ENCODE results near the gene GRIP2. TPM values are rescaled to one million over a fixed set of nuclear protein-coding genes. Genes with fewer than 3 reads are reported as not detected.
A peak's percentile ranks its signal among the peaks of the same experiment; 100 is the strongest.

GRIP2 gene
- total RNA-seq, 2 experiments from 2014 or later: not detected

DNA sequence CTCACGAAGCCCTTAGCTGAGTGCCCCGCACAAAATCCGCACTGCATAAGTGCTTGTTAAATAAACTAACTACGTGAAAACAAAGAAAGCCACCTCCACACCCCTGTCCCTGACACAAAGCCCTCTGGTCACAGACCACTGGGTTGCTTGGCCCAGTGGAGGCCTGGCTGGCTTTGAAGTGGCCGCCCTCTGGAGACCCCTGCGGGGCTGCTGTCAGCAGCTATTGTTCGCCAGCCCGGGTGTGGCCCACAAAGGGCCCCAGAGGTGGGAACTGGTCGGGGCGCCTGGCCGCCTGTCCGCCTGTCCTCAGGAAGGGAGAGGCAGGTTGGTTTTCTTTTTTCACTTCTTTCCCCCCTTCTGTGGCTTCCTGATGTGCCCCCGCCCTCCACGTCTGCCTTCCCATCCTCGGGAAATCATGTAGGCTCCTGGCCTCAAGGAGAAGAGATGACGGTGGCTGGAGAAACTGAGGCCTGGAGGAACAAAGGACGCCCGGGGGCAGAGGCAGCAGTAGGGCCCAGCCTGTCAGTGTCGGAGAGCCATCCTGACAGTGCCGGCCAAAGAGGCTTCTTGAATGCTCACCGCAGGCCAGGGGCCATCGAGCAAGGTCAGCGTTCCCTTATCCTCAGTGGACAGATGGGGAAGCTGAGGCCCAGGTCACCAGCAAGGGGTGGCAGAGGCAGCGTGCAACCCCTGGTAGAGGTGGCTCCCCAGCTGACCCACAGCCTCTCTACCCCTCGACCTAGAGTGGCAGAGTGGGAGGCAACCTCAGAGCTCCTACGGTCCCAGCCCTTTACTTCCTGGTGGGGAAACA lies 76.6 kb downstream of the GRIP2 start:
- H3K4me1 ChIP-seq (ENCODE audit: insufficient read depth, low read length): no peaks in the 10 kb centered on the region
- Mint-ChIP-seq H3K4me1 (ENCODE audit: low read depth) (no peaks in the 10 kb centered on the region), H3K27me3 (no peaks in the 10 kb centered on the region), H3K36me3 (ENCODE audit: low read depth) (peaks cover 57% of the 10 kb centered on the region), H3K9me3 (no peaks in the 10 kb centered on the region), H3K27ac (no peak overlapping the region), H3K4me3 (no peak overlapping the region)
- TF ChIP-seq, protein P1, sequence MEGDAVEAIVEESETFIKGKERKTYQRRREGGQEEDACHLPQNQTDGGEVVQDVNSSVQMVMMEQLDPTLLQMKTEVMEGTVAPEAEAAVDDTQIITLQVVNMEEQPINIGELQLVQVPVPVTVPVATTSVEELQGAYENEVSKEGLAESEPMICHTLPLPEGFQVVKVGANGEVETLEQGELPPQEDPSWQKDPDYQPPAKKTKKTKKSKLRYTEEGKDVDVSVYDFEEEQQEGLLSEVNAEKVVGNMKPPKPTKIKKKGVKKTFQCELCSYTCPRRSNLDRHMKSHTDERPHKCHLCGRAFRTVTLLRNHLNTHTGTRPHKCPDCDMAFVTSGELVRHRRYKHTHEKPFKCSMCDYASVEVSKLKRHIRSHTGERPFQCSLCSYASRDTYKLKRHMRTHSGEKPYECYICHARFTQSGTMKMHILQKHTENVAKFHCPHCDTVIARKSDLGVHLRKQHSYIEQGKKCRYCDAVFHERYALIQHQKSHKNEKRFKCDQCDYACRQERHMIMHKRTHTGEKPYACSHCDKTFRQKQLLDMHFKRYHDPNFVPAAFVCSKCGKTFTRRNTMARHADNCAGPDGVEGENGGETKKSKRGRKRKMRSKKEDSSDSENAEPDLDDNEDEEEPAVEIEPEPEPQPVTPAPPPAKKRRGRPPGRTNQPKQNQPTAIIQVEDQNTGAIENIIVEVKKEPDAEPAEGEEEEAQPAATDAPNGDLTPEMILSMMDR (IDR thresholded peaks at IDR 0.05): no peak
- DNase-seq: no peak
- no peaks in the 10 kb centered on the region for H3K27me3 ChIP-seq (ENCODE audit: control insufficient read depth in 1 of 2, insufficient read depth in 2 of 2, low read length in 2 of 2)
- H3K4me3 ChIP-seq (ENCODE audit: low read length): no peak overlapping the region
- H3K36me3 ChIP-seq (ENCODE audit: insufficient read depth, low read length): peaks cover 84% of the 10 kb centered on the region
- intact Hi-C loops (cut with DNase I, micrococcal nuclease): loop anchor here in 1 of 2 experiments (10.0 kb wide), 1 partner anchor 809 kb away; no protein-coding TSS in a partner anchor
- no peak for ATAC-seq (ENCODE audit: poor library complexity)
- POLR2A ChIA-PET: no interaction called here
- no peaks in the 10 kb centered on the region for H3K9me3 ChIP-seq (ENCODE audit: control insufficient read depth in 1 of 2, insufficient read depth in 1 of 2, low read length in 2 of 2)
- CTCF ChIA-PET: interaction anchor here (2.9 kb wide), 1 partner anchor 61 kb away, joined by 15 read pairs; the partner anchor contains the start of gene SLC6A6
- no peak overlapping the region for H3K27ac ChIP-seq (ENCODE audit: low read depth in 1 of 2, low read length in 2 of 2)

DNA sequence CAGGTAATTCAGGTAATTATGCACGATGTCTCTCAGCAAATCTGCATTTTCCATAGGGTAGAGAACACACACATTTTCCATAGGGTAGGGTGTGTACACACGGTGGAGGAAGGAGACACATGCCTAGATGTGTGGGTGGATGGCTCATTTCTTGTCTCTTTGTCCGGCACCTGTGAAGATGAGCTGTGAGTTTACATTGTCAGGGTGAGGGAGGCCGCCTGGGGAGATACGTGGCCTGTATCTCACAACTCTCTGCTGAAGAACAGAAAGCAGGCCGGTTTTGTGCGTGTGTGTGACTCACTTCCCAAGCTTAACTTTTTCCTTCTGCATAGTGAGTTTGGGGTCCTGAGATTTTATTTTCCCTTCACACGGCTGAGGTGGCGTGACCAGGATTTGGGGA lies 77.4 kb downstream of the GRIP2 start:
- ATAC-seq (ENCODE audit: poor library complexity) (no peak), DNase-seq (no peak)
- H3K9me3 Mint-ChIP-seq: no peaks in the 10 kb centered on the region
- intact Hi-C loops (cut with DNase I, micrococcal nuclease): loop anchor here in 1 of 2 experiments (10.0 kb wide), 1 partner anchor 808 kb away; no protein-coding TSS in a partner anchor
- H3K27ac Mint-ChIP-seq: no peak overlapping the region
- Histone ChIP-seq H3K9me3 (ENCODE audit: control insufficient read depth in 1 of 2, insufficient read depth in 1 of 2, low read length in 2 of 2) (no peaks in the 10 kb centered on the region), H3K36me3 (ENCODE audit: insufficient read depth, low read length) (peaks cover 86% of the 10 kb centered on the region), H3K27ac (ENCODE audit: low read depth in 1 of 2, low read length in 2 of 2) (no peak overlapping the region), H3K4me1 (ENCODE audit: insufficient read depth, low read length) (no peaks in the 10 kb centered on the region), H3K4me3 (ENCODE audit: low read length) (no peak overlapping the region), H3K27me3 (ENCODE audit: control insufficient read depth in 1 of 2, insufficient read depth in 2 of 2, low read length in 2 of 2) (no peaks in the 10 kb centered on the region)
- POLR2A ChIA-PET: no interaction called here
- H3K27me3 Mint-ChIP-seq: no peaks in the 10 kb centered on the region
- no peaks in the 10 kb centered on the region for H3K4me1 Mint-ChIP-seq (ENCODE audit: low read depth)
- H3K4me3 Mint-ChIP-seq: no peak overlapping the region
- peaks cover 55% of the 10 kb centered on the region for H3K36me3 Mint-ChIP-seq (ENCODE audit: low read depth)
- TF ChIP-seq, protein P1 (IDR thresholded peaks at IDR 0.05): no peak
- CTCF ChIA-PET: interaction anchor here (0.6 to 2.9 kb wide), 5 partner anchors 38 to 566 kb away, joined by 3 to 15 read pairs (median 3); partner anchors contain the start of gene SLC6A6

DNA sequence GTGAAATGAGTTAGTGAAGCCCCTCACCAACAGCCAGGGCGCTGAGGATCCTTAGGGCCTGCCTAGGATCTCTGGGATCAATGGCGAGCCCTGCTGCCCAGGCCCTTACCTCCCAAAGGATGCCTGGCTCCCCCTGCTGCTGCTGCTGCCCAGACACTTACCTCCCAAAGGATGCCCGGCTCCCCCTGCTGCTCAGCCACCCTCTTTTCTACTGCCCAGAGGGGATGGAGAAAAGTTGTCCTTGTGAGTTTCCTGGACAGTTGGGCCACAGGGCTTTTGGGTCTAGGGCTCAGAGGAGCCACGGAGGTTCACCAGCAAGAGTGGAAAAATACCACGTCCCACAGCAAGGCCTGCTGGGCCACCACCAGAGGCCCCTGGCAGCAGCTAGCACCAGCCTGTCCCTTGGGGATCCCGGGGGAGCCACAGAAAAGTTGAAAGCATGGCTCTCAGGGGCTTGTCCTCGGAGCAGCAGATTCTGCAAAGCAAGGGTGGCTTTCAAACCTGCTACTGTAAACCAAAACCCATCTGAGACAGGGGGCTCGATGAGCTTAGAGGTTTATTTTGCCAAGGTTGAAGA lies 78.3 kb downstream of the GRIP2 start:
- no peak overlapping the region for H3K27ac Mint-ChIP-seq
- TF ChIP-seq, protein P1 (IDR thresholded peaks at IDR 0.05): peak; percentile 41
- no peak overlapping the region for H3K4me3 ChIP-seq (ENCODE audit: low read length)
- no peaks in the 10 kb centered on the region for H3K27me3 ChIP-seq (ENCODE audit: control insufficient read depth in 1 of 2, insufficient read depth in 2 of 2, low read length in 2 of 2)
- peaks cover 46% of the 10 kb centered on the region for H3K36me3 Mint-ChIP-seq (ENCODE audit: low read depth)
- no peaks in the 10 kb centered on the region for H3K9me3 Mint-ChIP-seq
- peaks cover 80% of the 10 kb centered on the region for H3K36me3 ChIP-seq (ENCODE audit: insufficient read depth, low read length)
- ChIA-PET CTCF (interaction anchor here (1.1 to 2.9 kb wide), 4 partner anchors 37 to 565 kb away, joined by 3 to 15 read pairs (median 4); partner anchors contain the start of gene SLC6A6), POLR2A (no interaction called here)
- DNase-seq (peak; percentile 14 to 72 (median 45)), ATAC-seq (ENCODE audit: poor library complexity) (peak; percentile 49)
- no peak overlapping the region for H3K4me3 Mint-ChIP-seq
- H3K9me3 ChIP-seq (ENCODE audit: control insufficient read depth in 1 of 2, insufficient read depth in 1 of 2, low read length in 2 of 2): no peaks in the 10 kb centered on the region
- no peaks in the 10 kb centered on the region for H3K4me1 Mint-ChIP-seq (ENCODE audit: low read depth)
- H3K4me1 ChIP-seq (ENCODE audit: insufficient read depth, low read length): no peaks in the 10 kb centered on the region
- intact Hi-C loops (cut with DNase I, micrococcal nuclease): loop anchor here (1.0 to 10.0 kb wide), 3 partner anchors 59 to 807 kb away; partner anchors contain the start of gene SLC6A6 (in 2 of the 2)
- H3K27ac ChIP-seq (ENCODE audit: low read depth in 1 of 2, low read length in 2 of 2): no peak overlapping the region
- H3K27me3 Mint-ChIP-seq: no peaks in the 10 kb centered on the region
